Osteoblast (primary cell): Measurements from ENCODE around the gene RBM45. TPM values are rescaled to one million over a fixed set of nuclear protein-coding genes. Genes with fewer than 3 reads are reported as not detected.

Experiments
- DNase-seq: peaks from one replicate; pipeline ENCODE4 v3.0.0; 2011; ENCODE audit warnings: low spot score, mixed read lengths; ENCODE audit not compliant: insufficient read length; ENCODE audit errors: missing footprints
- H2AFZ ChIP-seq: 2 replicates; pipeline ENCODE4 v1.6.0; 2011; ENCODE audit warnings: mild to moderate bottlenecking, low read length
- H3K27ac ChIP-seq: 2 replicates; pipeline ENCODE4 v1.5.1; 2011; ENCODE audit warnings: mild to moderate bottlenecking, low read depth, low read length, moderate library complexity
- H3K27me3 ChIP-seq: 2 replicates; pipeline ENCODE4 v1.6.0; 2012; ENCODE audit warnings: mild to moderate bottlenecking, control low read depth, inconsistent platforms, low read length, moderate library complexity; ENCODE audit not compliant: insufficient read depth
- H3K36me3 ChIP-seq: 2 replicates; pipeline ENCODE4 v1.5.1; 2011; ENCODE audit warnings: mild to moderate bottlenecking, low read length, control low read depth, moderate library complexity; ENCODE audit not compliant: insufficient read depth
- H3K4me1 ChIP-seq: 2 replicates; pipeline ENCODE4 v1.5.1; 2011; ENCODE audit warnings: mild to moderate bottlenecking, low read length, control low read depth, moderate library complexity; ENCODE audit not compliant: insufficient read depth
- H3K4me2 ChIP-seq: 2 replicates; pipeline ENCODE4 v1.6.0; 2011; ENCODE audit warnings: mild to moderate bottlenecking, low read length; ENCODE audit not compliant: insufficient read depth
- H3K4me3 ChIP-seq: fragments of 200-600 bp; sonication (generic); 3 replicates; pipeline ENCODE4 v1.5.1; 2012; ENCODE audit warnings: mild to moderate bottlenecking, low read length, inconsistent platforms; ENCODE audit not compliant: insufficient read depth
- H3K79me2 ChIP-seq: 2 replicates; pipeline ENCODE4 v1.6.0; 2012; ENCODE audit warnings: mild to moderate bottlenecking, low read length, control low read depth, inconsistent platforms; ENCODE audit not compliant: insufficient read depth
- H3K9me3 ChIP-seq: 2 replicates; pipeline ENCODE4 v1.5.1; 2011; ENCODE audit warnings: low read depth, low read length, control low read depth
- H4K20me1 ChIP-seq: 2 replicates; pipeline ENCODE4 v1.6.0; 2012; ENCODE audit warnings: mild to moderate bottlenecking, low read length, control low read depth; ENCODE audit not compliant: insufficient read depth
- CTCF ChIP-seq: IDR thresholded peaks from 2 replicates; pipeline ENCODE4 v1.5.1; 2011; ENCODE audit warnings: mild to moderate bottlenecking, low read depth, low read length, moderate library complexity; ENCODE audit errors: extremely low read depth
- total RNA-seq: library from RNA; depleted of rRNA; stranded (reverse); fragments of >200 nt; gene quantifications from 2 replicates; pipeline ENCODE4 v1.2.3, GENCODE V29; 2012

The RBM45 gene
- total RNA-seq, result 19.7 and 19.9 TPM in 2 replicates

- Histone ChIP-seq H4K20me1 (no peaks in the 10 kb centered on the region), H3K4me3 (peak within 1 kb of the TSS; percentile 99), H3K9me3 (no peaks in the 10 kb centered on the region), H3K36me3 (no peaks in the 10 kb centered on the region), H3K4me1 (peaks cover 12% of the 10 kb centered on the region), H3K27ac (peak within 1 kb of the TSS; percentile 78), H3K4me2 (peak within 1 kb of the TSS; percentile 93), H2AFZ (peak within 1 kb of the TSS; percentile 99), H3K27me3 (no peaks in the 10 kb centered on the region), H3K79me2 (peaks cover 22% of the 10 kb centered on the region)
- TF ChIP-seq CTCF, result peak; percentile 95
- DNase-seq, result peak; percentile 97
Measured at GRCh38 chr2:178112202-178113152, at the start of gene RBM45. Gene RBM45, plus strand, starts transcription at chr2:178112437. Its CDS starts 110 bp downstream, at chr2:178112547.

- Histone ChIP-seq H3K9me3 (no peaks in the 10 kb centered on the region), H3K27me3 (peaks cover 1% of the 10 kb centered on the region), H3K4me2 (no peak overlapping the region), H3K79me2 (no peaks in the 10 kb centered on the region), H3K4me1 (no peaks in the 10 kb centered on the region), H2AFZ (no peak overlapping the region), H3K4me3 (no peak overlapping the region), H3K36me3 (no peaks in the 10 kb centered on the region), H4K20me1 (no peaks in the 10 kb centered on the region), H3K27ac (no peak overlapping the region)
- DNase-seq, result no peak
- no peak for TF ChIP-seq CTCF
Measured at GRCh38 chr2:178066324-178066723, 45.9 kb upstream of the RBM45 start.

- H3K36me3 ChIP-seq, result no peaks in the 10 kb centered on the region
- DNase-seq, result no peak
- H3K4me1 ChIP-seq, result no peaks in the 10 kb centered on the region
- peaks cover 3% of the 10 kb centered on the region for H3K27me3 ChIP-seq
- no peak overlapping the region for H2AFZ ChIP-seq
- no peak for TF ChIP-seq CTCF
- no peak overlapping the region for H3K4me2 ChIP-seq
- no peak overlapping the region for H3K4me3 ChIP-seq
- no peak overlapping the region for H3K27ac ChIP-seq
- H3K9me3 ChIP-seq, result no peaks in the 10 kb centered on the region
- no peaks in the 10 kb centered on the region for H3K79me2 ChIP-seq
- no peaks in the 10 kb centered on the region for H4K20me1 ChIP-seq
Measured at GRCh38 chr2:178066890-178067669, 45.2 kb upstream of the RBM45 start.
